ENCODE measurements around the gene RNMT.

GRCh38 chr18:13758622-13759021 is 32.1 kb downstream of the RNMT start:
- no peak for TF ChIP-seq CTCF (IDR thresholded peaks at IDR 0.05)
- no peak for TF ChIP-seq POLR2A (IDR thresholded peaks at IDR 0.05)

Data from stomach (tissue), 4 donors.